Cardiac fibroblast (primary cell): ENCODE results near the gene SRPK3.

ENCODE experiments used
- DNase-seq, 2 donors: peaks; one replicate each; pipeline versions ENCODE4 v3.0.0 to v3.0.0-alpha.2; 2010; ENCODE audit warnings: low read depth in 2 of 2
- H3K4me3 ChIP-seq, 2 donors: replicated peaks in 1 of 2; 1 replicate in 1 of 2; 2 replicates in 1 of 2; pipeline ENCODE4 v1.5.1; 2011; ENCODE audit warnings: low read depth in 2 of 2, low read length in 2 of 2, mild to moderate bottlenecking in 2 of 2, moderate library complexity in 1 of 2
- CTCF ChIP-seq: IDR thresholded peaks from one replicate; pipeline ENCODE4 v1.5.1; 2011; ENCODE audit warnings: low read depth, mild to moderate bottlenecking, low read length, inconsistent platforms

Gene SRPK3

GRCh38 chrX:153772316-153773217 is 8.3 kb upstream of the SRPK3 start:
- DNase-seq = no peak
- no peak for TF ChIP-seq CTCF
- H3K4me3 ChIP-seq = no peak overlapping the region

GRCh38 chrX:153773218-153773611 is 7.6 kb upstream of the SRPK3 start:
- DNase-seq = no peak
- TF ChIP-seq CTCF = no peak
- no peak overlapping the region for H3K4me3 ChIP-seq

GRCh38 chrX:153773741-153774575 is 6.9 kb upstream of the SRPK3 start:
- no peak overlapping the region for H3K4me3 ChIP-seq
- no peak for TF ChIP-seq CTCF
- no peak for DNase-seq

- no peak for TF ChIP-seq CTCF
- DNase-seq = no peak
- H3K4me3 ChIP-seq = no peak overlapping the region
These were observed 6.1 kb upstream of the SRPK3 start for GRCh38 chrX:153774576-153775292.

GRCh38 chrX:153775293-153776119 is 5.3 kb upstream of the SRPK3 start:
- no peak for DNase-seq
- no peak overlapping the region for H3K4me3 ChIP-seq
- no peak for TF ChIP-seq CTCF

- no peak for TF ChIP-seq CTCF
- no peak for DNase-seq
- no peak overlapping the region for H3K4me3 ChIP-seq
These were observed 4.7 kb upstream of the SRPK3 start for GRCh38 chrX:153776120-153776599.
